IMR-90 (cell line): ENCODE results near the gene B3GALT6. TPM values are rescaled to one million over a fixed set of nuclear protein-coding genes. Genes with fewer than 3 reads are reported as not detected.

ENCODE experiments used
- ATAC-seq: fragments of 200-7000 bp; cut with Tn5 transposase; 2 replicates; pipeline ENCODE4 v1.9.1; 2020; ENCODE audit warnings: low read depth, mild to moderate bottlenecking, moderate library complexity
- BruUV-seq: library from RNA; stranded (reverse); fragments of 400-500 nt; replicated peaks from 2 replicates; lab custom pipeline; 2021; lab: Mats Ljungman, UMichigan
- CTCF ChIA-PET: fragments of 300-600 bp; formaldehyde crosslinking; extraction: SDS; loops from one replicate; lab custom pipeline; 2021; ENCODE audit warnings: antibody characterized with exemption; lab: Yijun Ruan, JAX
- POLR2A ChIA-PET: fragments of 300-600 bp; sonication (Branson Sonifier 250); formaldehyde crosslinking; loops from one replicate; lab custom pipeline; 2022; ENCODE audit warnings: antibody characterized with exemption; ENCODE audit not compliant: unreplicated experiment; lab: Charles Lee
- DNase-seq: peaks from one replicate; pipeline ENCODE4 v3.0.0; 2013
- H2AFZ ChIP-seq: replicated peaks from 2 replicates; pipeline ENCODE3; 2013; ENCODE audit warnings: low read length, mild to moderate bottlenecking; ENCODE audit not compliant: poor library complexity
- H2AK5ac ChIP-seq: 2 replicates; pipeline ENCODE4 v1.6.1; 2013; ENCODE audit warnings: low read depth, low read length, inconsistent platforms
- H2AK9ac ChIP-seq: replicated peaks from 2 replicates; pipeline ENCODE3; 2013; ENCODE audit warnings: mild to moderate bottlenecking, low read depth, low read length, moderate library complexity; ENCODE audit not compliant: poor library complexity
- H2BK120ac ChIP-seq: 2 replicates; pipeline ENCODE4 v1.6.1; 2013; ENCODE audit warnings: low read depth, low read length, inconsistent platforms
- H2BK15ac ChIP-seq: 3 replicates; pipeline ENCODE4 v1.6.1; 2013; ENCODE audit warnings: low read depth, low read length, inconsistent platforms
- H2BK20ac ChIP-seq: 2 replicates; pipeline ENCODE4 v1.6.1; 2013; ENCODE audit warnings: low read depth, mild to moderate bottlenecking, inconsistent platforms, low read length, moderate library complexity
- H2BK5ac ChIP-seq: 2 replicates; pipeline ENCODE4 v1.6.1; 2013; ENCODE audit warnings: mild to moderate bottlenecking, low read depth, low read length, inconsistent platforms; ENCODE audit not compliant: poor library complexity, severe bottlenecking
- H3K14ac ChIP-seq: replicated peaks from 2 replicates; pipeline ENCODE4 v1.6.1; 2013; ENCODE audit warnings: low read depth, low read length, inconsistent platforms
- H3K18ac ChIP-seq: 2 replicates; pipeline ENCODE4 v1.6.1; 2013; ENCODE audit warnings: low read depth, low read length, control low read depth
- H3K23ac ChIP-seq: 2 replicates; pipeline ENCODE4 v1.6.1; 2013; ENCODE audit warnings: low read depth, low read length, inconsistent platforms
- H3K27ac ChIP-seq: 2 replicates; pipeline ENCODE4 v1.5.1; 2013; ENCODE audit warnings: mild to moderate bottlenecking, control low read depth, low read length; ENCODE audit not compliant: insufficient read depth
- H3K27me3 ChIP-seq: 2 replicates; pipeline ENCODE4 v1.6.1; 2013; ENCODE audit warnings: low read length; ENCODE audit not compliant: control insufficient read depth, insufficient read depth
- H3K36me3 ChIP-seq: 2 replicates; pipeline ENCODE4 v1.6.1; 2013; ENCODE audit warnings: low read length, mixed read lengths; ENCODE audit not compliant: control insufficient read depth, insufficient read depth
- H3K4ac ChIP-seq: 2 replicates; pipeline ENCODE4 v1.6.1; 2013; ENCODE audit warnings: low read depth, low read length, inconsistent platforms
- H3K4me1 ChIP-seq: 2 replicates; pipeline ENCODE4 v1.6.1; 2013; ENCODE audit warnings: low read length, mixed read lengths; ENCODE audit not compliant: control insufficient read depth, insufficient read depth
- H3K4me2 ChIP-seq: 2 replicates; pipeline ENCODE4 v1.6.1; 2013; ENCODE audit warnings: low read depth, mild to moderate bottlenecking, control low read depth, low read length, moderate library complexity
- H3K4me3 ChIP-seq: 2 replicates; pipeline ENCODE4 v1.5.1; 2013; ENCODE audit warnings: low read depth, mild to moderate bottlenecking, control low read depth, low read length, moderate library complexity; ENCODE audit not compliant: insufficient read depth
- H3K56ac ChIP-seq: 2 replicates; pipeline ENCODE4 v1.6.1; 2013; ENCODE audit warnings: low read length, inconsistent platforms; ENCODE audit not compliant: insufficient read depth; ENCODE audit errors: extremely low read depth
- H3K79me1 ChIP-seq, 2 experiments: 2 replicates each; pipeline ENCODE4 v1.6.1; 2013; ENCODE audit warnings: low read length in 2 of 2, inconsistent platforms in 1 of 2, low read depth in 1 of 2
- H3K9ac ChIP-seq: 2 replicates; pipeline ENCODE4 v1.6.1; 2013; ENCODE audit warnings: low read depth, low read length, control low read depth
- H3K9me1 ChIP-seq: 2 replicates; pipeline ENCODE4 v1.6.1; 2013; ENCODE audit warnings: low read length, inconsistent platforms; ENCODE audit not compliant: insufficient read depth
- H3K9me3 ChIP-seq: 2 replicates; pipeline ENCODE4 v1.6.1; 2013; ENCODE audit warnings: low read length; ENCODE audit not compliant: control insufficient read depth, insufficient read depth
- H4K20me1 ChIP-seq: 2 replicates; pipeline ENCODE4 v1.6.1; 2013; ENCODE audit warnings: low read length, inconsistent platforms; ENCODE audit not compliant: insufficient read depth
- H4K5ac ChIP-seq: 2 replicates; pipeline ENCODE4 v1.6.1; 2013; ENCODE audit warnings: mild to moderate bottlenecking, low read depth, low read length, control low read depth
- H4K8ac ChIP-seq, 2 experiments: 2 replicates each; pipeline ENCODE4 v1.6.1; 2013; ENCODE audit warnings: low read depth in 2 of 2, low read length in 2 of 2, control low read depth in 1 of 2, inconsistent platforms in 1 of 2
- H4K91ac ChIP-seq: 2 replicates; pipeline ENCODE4 v1.6.1; 2013; ENCODE audit warnings: low read depth, low read length, inconsistent platforms; ENCODE audit not compliant: insufficient read depth
- MAZ ChIP-seq: IDR thresholded peaks from 2 replicates; pipeline ENCODE4 v1.6.1; 2012; ENCODE audit warnings: low read depth, mild to moderate bottlenecking, low read length, improper control_type of control experiment, moderate library complexity, borderline replicate concordance
- RFX5 ChIP-seq: IDR thresholded peaks from 2 replicates; pipeline ENCODE4 v1.8.0; 2012; ENCODE audit warnings: low read depth, mild to moderate bottlenecking, low read length, moderate library complexity
- WGBS, 2 experiments: methylation state at CpG; one replicate each; pipeline versions ENCODE4 v1.1.5 to v1.1.7; 2013; ENCODE audit warnings: missing lambda C conversion rate in 2 of 2; ENCODE audit not compliant: insufficient read length in 1 of 2; ENCODE audit errors: extremely low coverage in 2 of 2; 5-methylcytosine and 5-hydroxymethylcytosine counted together
- dilution Hi-C: fragments of 300-500 bp; cut with HindIII; formaldehyde crosslinking; loops from one replicate; pipeline ENCODE4 v1.14.3; 2018; ENCODE audit warnings: low sequenced_read_pairs; ENCODE audit not compliant: unreplicated experiment
- in situ Hi-C: fragments of 300-500 bp; cut with MboI; formaldehyde crosslinking; loops from 3 replicates; pipeline ENCODE4 v1.14.3; 2019; ENCODE audit warnings: low sequenced_read_pairs, inconsistent platforms, mixed read lengths
- intact Hi-C: fragments of 100-400 bp; cut with micrococcal nuclease; formaldehyde crosslinking; loops from 2 replicates; pipeline ENCODE4 v1.10.0; 2022
- polyA plus RNA-seq, 3 experiments: library from polyadenylated mRNA; depleted of rRNA; stranded (reverse); fragments of >200 nt; gene quantifications; 2 replicates each; pipeline ENCODE4 v1.2.3, GENCODE V29; 2012; ENCODE audit warnings: low replicate concordance in 1 of 3
- total RNA-seq: library from RNA; depleted of rRNA; stranded (reverse); fragments of >200 nt; gene quantifications from 2 replicates; pipeline ENCODE4 v1.2.3, GENCODE V29; 2012

Gene B3GALT6
- total and polyA plus RNA-seq, 2 of the 4 experiments (the other 2 are of a cell fraction): 12.2 to 23.0 TPM

GRCh38 chr1:1199961-1200875 lies 31.8 kb upstream of the B3GALT6 start:
- dilution Hi-C loops (no loop called here), in situ Hi-C loops (no loop called here), intact Hi-C loops (no loop called here)
- H3K27ac ChIP-seq: no peak overlapping the region; the same call in 1 of the 2 replicates
- peak overlapping the region; percentile 28; the same call in 1 of the 2 replicates for H2AK5ac ChIP-seq
- no peaks in the 10 kb centered on the region for H3K4me1 ChIP-seq
- BruUV-seq: no TSS peak
- no peak overlapping the region for H3K56ac ChIP-seq
- TF ChIP-seq RFX5: no peak
- no peak for TF ChIP-seq MAZ
- H2AFZ ChIP-seq: no peak overlapping the region
- H2BK120ac ChIP-seq: no peak overlapping the region
- no peak overlapping the region for H2BK5ac ChIP-seq
- DNase-seq (no peak), ATAC-seq (no peak)
- no peak overlapping the region for H3K9ac ChIP-seq
- H3K9me1 ChIP-seq: no peaks in the 10 kb centered on the region
- H2BK20ac ChIP-seq: no peak overlapping the region
- no peak overlapping the region for H4K5ac ChIP-seq
- peak overlapping the region; percentile 61 for H3K4ac ChIP-seq
- 87% methylated on average over 7 of the region's 31 CpGs; no CpG with 5 or more reads in 1 of the 2 experiments for WGBS, 2 experiments
- H4K20me1 ChIP-seq: no peaks in the 10 kb centered on the region
- no peak overlapping the region for H2BK15ac ChIP-seq
- no peaks in the 10 kb centered on the region for H3K79me1 ChIP-seq
- 0 out of 4 replicates have a peak overlapping the region, but pooled peaks of 1 of the 2 experiments have one; percentile 64 for H4K8ac ChIP-seq
- peaks cover 2% of the 10 kb centered on the region; the same call in 1 of the 2 replicates for H3K9me3 ChIP-seq
- H4K91ac ChIP-seq: no peak overlapping the region
- H3K23ac ChIP-seq: no peak overlapping the region
- H3K18ac ChIP-seq: no peak overlapping the region
- CTCF ChIA-PET: no interaction called here
- H3K36me3 ChIP-seq: no peaks in the 10 kb centered on the region
- POLR2A ChIA-PET: no interaction called here
- H3K14ac ChIP-seq: no peak overlapping the region
- no peak overlapping the region for H3K4me2 ChIP-seq
- no peaks in the 10 kb centered on the region; the same call in 1 of the 2 replicates for H3K27me3 ChIP-seq
- no peak overlapping the region for H3K4me3 ChIP-seq
- H2AK9ac ChIP-seq: no peak overlapping the region
